Lung (tissue), 12 donors: ENCODE measurements around the gene GLB1L2. TPM values are rescaled to one million over a fixed set of nuclear protein-coding genes. Genes with fewer than 3 reads are reported as not detected.

Experiments
- ATAC-seq: fragments of 200-7000 bp; cut with Tn5 transposase; one replicate; pipeline ENCODE4 v1.9.1; 2020; ENCODE audit warnings: moderate number of reproducible peaks; ENCODE audit not compliant: insufficient read depth, low FRiP score
- DNase-seq, 3 donors: peaks; one replicate each; pipeline ENCODE4 v3.0.0-alpha.2; 2013 to 2017
- H3K27ac ChIP-seq, 2 donors: one replicate each; pipeline ENCODE4 v1.5.1; 2013; ENCODE audit warnings: mild to moderate bottlenecking in 2 of 2, moderate library complexity in 2 of 2, control low read depth in 1 of 2, inconsistent platforms in 1 of 2, low read depth in 1 of 2, low read length in 1 of 2
- H3K27me3 ChIP-seq, 3 donors: one replicate each; pipeline ENCODE4 v1.5.1; 2013; ENCODE audit warnings: low read length in 2 of 3; ENCODE audit not compliant: control insufficient read depth in 3 of 3, insufficient read depth in 3 of 3
- H3K36me3 ChIP-seq, 4 donors: one replicate each; pipeline ENCODE4 v1.5.1; 2013; ENCODE audit warnings: low read length in 4 of 4, mild to moderate bottlenecking in 1 of 4, moderate library complexity in 1 of 4; ENCODE audit not compliant: control insufficient read depth in 4 of 4, insufficient read depth in 4 of 4
- H3K4me1 ChIP-seq, 5 donors: one replicate each; pipeline ENCODE4 v1.5.1; 2013; ENCODE audit warnings: low read length in 5 of 5, mild to moderate bottlenecking in 2 of 5, moderate library complexity in 1 of 5; ENCODE audit not compliant: control insufficient read depth in 5 of 5, insufficient read depth in 5 of 5
- H3K4me3 ChIP-seq: one replicate; pipeline ENCODE4 v1.5.1; 2013; ENCODE audit warnings: mild to moderate bottlenecking, control low read depth, moderate library complexity
- H3K9ac ChIP-seq, 2 donors: one replicate each; pipeline ENCODE4 v1.5.1; 2013; ENCODE audit warnings: low read length in 2 of 2, control low read depth in 1 of 2; ENCODE audit not compliant: insufficient read depth in 1 of 2
- H3K9me3 ChIP-seq, 4 donors: one replicate each; pipeline ENCODE4 v1.5.1; 2013; ENCODE audit warnings: low read length in 3 of 4, mild to moderate bottlenecking in 1 of 4, moderate library complexity in 1 of 4; ENCODE audit not compliant: control insufficient read depth in 4 of 4, insufficient read depth in 3 of 4
- CTCF ChIP-seq: IDR thresholded peaks from 2 replicates; pipeline ENCODE4 v1.5.1; 2012; ENCODE audit warnings: mild to moderate bottlenecking; ENCODE audit errors: control extremely low read depth, extremely low read depth
- WGBS, 2 donors: extraction: QIAGEN DNeasy Blood & Tissue Kit; methylation state at CpG; one replicate each; pipeline ENCODE4 v1.1.7; 2013; 5-methylcytosine and 5-hydroxymethylcytosine counted together
- polyA plus RNA-seq, 2 donors: library from polyadenylated mRNA; stranded (reverse); fragments of 200-250 nt; gene quantifications; one replicate each; pipeline ENCODE4 v1.2.1, GENCODE V29; 2013
- total RNA-seq, 2 donors: library from RNA; depleted of rRNA in 1 of 2; stranded (reverse); fragments of >200 nt in 1 of 2; gene quantifications; one replicate each; pipeline ENCODE4 v1.2.1, GENCODE V29; 2014 to 2021
- donor health status: control.
- donor health status: control.
- donor health status: Bipolar disorder and iron deficiency.
- donor health status: healthy.
- donor health status: DM: yes; HTN: yes; CAD: no.

GLB1L2 gene
- total and polyA plus RNA-seq, 4 donors = 7.1 to 13.6 (median 9.3) TPM

GRCh38 chr11:134371436-134372185, 39.8 kb downstream of the GLB1L2 start:
- Histone ChIP-seq H3K4me3 (no peak overlapping the region), H3K9ac (no peak overlapping the region), H3K27ac (no peak overlapping the region), H3K4me1 (no peaks in the 10 kb centered on the region), H3K9me3 (no peaks in the 10 kb centered on the region), H3K36me3 (no peaks in the 10 kb centered on the region), H3K27me3 (no peaks in the 10 kb centered on the region)
- ATAC-seq = no peak
- DNase-seq = no peak
- TF ChIP-seq CTCF = no peak
- WGBS, 2 donors = 92 to 93% methylated on average over 22 of the region's 22 CpGs

- no peak for DNase-seq
- WGBS, 2 donors = 79 to 83% methylated on average over 10 of the region's 10 CpGs
Observed at GRCh38 chr11:134372536-134372935, 40.7 kb downstream of the GLB1L2 start.

GRCh38 chr11:134372961-134373360, 41.2 kb downstream of the GLB1L2 start:
- Histone ChIP-seq H3K27ac (no peak overlapping the region), H3K4me3 (no peak overlapping the region), H3K9ac (no peak overlapping the region), H3K36me3 (no peaks in the 10 kb centered on the region), H3K4me1 (no peaks in the 10 kb centered on the region), H3K9me3 (no peaks in the 10 kb centered on the region), H3K27me3 (no peaks in the 10 kb centered on the region)
- ATAC-seq (no peak), DNase-seq (no peak)
- TF ChIP-seq CTCF = no peak
- WGBS, 2 donors = 82 to 86% methylated on average over 8 of the region's 8 CpGs

More at GRCh38 chr11:134372536-134372935, 40.7 kb downstream of the GLB1L2 start:
- Histone ChIP-seq H3K36me3 (no peaks in the 10 kb centered on the region), H3K4me1 (no peaks in the 10 kb centered on the region), H3K9me3 (no peaks in the 10 kb centered on the region), H3K27me3 (no peaks in the 10 kb centered on the region), H3K9ac (no peak overlapping the region), H3K27ac (no peak overlapping the region), H3K4me3 (no peak overlapping the region)
- no peak for ATAC-seq
- TF ChIP-seq CTCF = no peak
